GM19455 (cell line): Measurements from ENCODE around the gene CDK19.
"Not testable (repeated sequence)": the region's sequence is repeated elsewhere in the genome, so short reads cannot be mapped to it uniquely, and the experiment has no call there.

ENCODE experiments used
- ATAC-seq: cut with Tn5 transposase; IDR thresholded peaks from one replicate; pipeline ENCODE4 v1.9.1; 2021; ENCODE audit not compliant: unreplicated experiment

Gene CDK19

DNA sequence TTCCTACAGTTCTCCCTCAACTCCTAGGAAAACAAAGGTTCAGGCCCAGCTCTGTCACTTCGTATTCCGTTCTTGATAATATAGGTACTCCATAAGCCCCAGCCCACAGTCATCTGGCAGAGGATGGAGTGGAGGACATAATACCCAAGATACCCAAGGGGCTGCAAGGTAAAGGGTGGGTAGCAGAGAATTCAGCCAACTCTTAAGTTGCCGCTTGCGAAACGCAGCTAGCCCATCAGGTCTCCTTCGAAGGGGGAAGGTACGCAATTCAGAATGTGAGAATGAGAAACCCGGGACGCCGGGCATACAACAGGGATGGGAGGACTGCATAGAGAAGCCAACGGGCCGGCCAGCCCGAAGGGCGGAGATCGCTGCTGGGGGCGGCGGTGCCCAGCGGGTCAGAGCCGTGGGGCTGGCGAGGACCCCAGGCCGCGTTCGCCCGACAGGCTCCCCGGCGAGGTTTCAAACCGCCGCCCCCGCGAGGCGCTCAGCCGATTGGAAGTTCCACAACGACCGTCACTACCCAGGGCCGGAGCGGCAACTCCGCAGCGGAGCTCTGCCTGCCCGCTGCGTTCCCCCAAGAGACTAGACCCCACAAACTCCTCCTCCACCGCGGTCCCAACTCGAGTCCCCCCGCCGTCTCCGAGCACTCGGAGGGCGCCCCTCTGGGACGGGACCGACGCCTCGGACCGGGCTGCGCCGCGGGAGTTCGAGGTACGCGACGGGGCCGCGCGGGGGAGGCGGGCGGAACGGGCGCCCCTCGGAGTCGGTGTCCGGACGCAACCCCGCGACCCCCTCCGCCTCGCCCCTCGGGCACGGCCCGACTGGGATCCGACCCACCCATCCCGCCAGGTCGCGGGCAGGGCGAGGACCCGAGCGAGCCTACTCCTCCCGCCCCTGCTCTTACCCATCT lies 911 bp downstream of the CDK19 start:
- peak; percentile 11 for ATAC-seq

DNA sequence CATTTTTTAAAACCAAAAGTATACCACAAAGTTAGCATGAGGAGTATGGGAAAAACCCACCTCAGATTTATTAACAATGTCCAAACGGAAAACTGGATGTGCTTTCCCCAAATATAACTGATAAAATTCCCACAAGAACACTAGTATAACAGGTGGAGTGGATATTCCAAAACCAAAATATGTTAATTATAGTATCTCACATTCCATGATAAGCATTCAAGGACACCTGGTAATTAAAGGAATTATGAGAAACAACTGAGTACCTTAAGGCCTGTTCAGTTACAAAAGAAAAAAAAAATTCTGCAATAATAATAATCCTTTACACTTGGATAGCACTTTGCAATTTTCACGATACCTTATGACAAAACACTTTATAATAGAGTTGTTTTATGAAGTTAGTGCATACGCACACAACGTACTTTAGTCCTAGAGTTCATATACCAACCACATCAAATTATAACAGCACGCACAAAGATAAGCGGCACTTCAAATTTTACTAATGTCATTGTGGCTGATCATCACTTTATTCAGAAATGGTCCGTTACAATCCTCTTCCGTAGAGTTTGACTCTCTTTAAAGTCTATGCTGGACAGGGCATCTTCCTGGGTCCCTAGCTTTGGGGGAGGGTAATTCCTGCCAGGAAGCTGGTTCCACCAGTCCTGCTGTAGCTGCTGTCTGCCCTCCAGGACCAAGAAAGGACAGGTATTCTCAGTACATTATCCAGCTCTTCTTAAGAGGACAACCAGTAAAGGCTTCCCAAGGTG lies 1.7 kb downstream of the CDK19 start:
- ATAC-seq, result no peak

DNA sequence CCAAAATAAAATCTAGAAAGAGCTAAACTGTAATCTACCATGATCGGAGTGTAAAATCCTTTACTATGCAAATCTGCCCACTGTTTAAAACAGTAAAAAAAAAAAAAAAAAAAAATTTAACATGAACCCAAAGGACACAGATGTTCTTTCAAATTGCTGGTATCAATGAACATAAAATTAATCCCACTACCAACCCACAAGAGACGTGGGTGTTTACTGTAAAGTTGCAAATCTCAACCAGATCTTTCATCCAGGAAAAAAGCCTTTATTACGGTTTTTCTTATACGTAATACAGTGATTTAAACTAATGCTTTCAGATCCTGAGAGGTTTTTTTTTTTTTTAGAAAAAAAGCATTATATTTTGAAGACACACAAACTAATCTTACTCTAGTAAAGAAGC lies 2.5 kb downstream of the CDK19 start:
- no peak for ATAC-seq

DNA sequence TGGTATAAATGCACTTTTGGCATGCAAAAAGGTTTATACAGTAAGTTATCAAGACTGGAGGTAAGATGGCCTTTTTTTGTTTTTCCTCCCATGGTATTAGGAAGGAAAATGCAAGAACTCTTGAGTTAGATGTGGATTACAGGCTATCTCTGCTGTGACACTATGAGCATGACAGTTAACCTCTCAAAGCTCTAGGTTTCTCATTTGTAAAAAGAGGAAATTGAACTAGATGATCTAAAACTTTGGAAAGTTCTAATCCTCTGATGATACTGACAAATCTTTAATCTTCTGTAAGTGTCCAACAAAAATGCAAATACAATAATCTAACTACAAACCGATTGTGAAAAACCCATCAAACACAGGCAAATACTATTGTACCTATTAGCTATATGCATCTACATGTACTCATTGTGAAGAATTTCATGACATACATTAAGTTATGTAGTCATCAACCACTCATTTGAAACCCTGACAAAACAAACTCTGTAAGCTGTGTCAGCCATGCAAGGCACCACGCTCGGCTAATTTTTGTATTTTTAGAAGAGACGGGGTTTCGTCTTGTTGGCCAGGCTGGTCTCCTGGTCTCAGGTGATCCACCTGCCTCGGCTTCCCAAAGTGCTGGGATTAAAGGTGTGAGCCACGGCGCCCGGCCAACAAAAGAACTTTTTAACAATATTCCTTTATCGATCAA lies 4.2 kb downstream of the CDK19 start:
- no peak for ATAC-seq

DNA sequence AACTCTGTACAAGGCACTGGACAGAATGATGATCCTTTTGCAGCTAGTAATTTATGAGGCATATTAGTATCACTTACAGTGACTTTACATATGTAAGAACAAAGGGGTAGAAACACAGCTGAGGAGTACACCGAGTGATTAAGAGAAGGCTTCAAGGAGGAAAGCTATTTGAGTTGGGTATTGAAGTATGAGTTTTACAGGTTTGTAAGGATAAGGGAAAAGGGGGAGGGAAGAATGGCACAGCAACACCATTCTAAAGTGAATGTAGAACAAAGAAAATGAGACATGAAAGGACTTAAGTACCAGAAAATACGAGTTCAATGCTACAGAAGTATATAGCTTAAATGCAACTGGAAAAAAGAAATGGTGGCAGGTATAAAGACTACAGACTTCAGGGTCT lies 5.5 kb downstream of the CDK19 start:
- ATAC-seq, result no peak

DNA sequence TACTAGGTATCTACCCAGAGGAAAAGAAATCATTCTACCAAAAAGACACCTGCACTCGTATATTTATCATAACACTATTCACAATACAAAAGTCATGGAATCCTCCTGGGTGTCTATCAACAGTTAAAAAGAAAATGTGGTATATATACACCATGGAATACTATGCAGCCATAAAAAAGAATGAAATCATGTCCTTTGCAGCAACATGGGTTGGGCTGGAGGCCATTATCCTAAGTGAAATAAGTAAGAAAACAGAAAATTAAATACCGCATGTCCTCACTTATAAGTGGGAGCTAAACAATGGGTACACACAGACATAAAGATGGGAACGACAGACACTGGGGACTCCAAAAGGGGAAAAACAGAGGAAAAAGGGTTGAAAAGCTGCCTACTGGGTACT lies 13.1 kb downstream of the CDK19 start:
- not testable (repeated sequence) for ATAC-seq

DNA sequence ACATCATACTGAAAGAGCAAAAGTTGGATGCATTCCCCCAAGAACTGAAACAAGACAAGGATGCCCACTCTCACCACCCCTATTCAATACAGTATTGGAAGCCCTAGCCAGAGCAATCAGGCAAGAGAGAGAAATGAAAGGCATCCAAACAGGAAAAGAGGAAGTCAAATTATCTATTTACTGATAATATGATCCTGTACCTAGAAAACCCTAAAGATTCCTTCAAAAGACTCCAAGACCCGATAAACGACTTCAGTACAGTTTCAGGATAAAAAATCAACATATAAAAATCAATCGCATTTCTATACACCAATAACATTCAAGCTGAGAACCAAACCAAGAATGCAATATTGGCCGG lies 14.5 kb downstream of the CDK19 start:
- ATAC-seq, result no peak

DNA sequence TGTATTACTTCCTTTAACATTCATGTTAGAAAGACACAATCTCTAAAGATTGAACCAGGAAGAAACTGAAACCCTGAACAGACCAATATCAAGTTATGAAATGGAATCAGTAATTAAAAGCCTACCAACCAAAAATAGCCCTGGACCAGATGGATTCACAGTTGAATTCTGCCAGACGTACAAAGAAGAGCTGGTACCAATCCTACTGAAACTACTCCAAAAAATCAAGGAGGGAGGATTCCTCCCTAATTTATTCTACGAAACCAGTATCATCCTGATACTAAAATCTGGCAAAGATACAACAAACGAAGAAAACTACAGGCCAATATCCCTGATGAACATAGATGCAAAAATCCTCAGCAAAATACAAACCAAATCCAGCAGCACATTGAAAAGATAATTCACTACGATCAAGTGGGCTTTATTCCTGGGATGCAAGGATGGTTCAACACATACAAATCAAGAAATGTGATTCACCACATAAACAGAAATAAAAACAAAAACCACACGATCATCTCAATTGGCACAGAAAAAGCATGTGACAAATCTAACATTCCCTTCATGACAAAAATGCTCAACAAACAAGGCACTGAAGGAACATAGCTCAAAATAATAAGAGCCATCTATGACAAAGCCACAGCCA lies 15.0 kb downstream of the CDK19 start:
- no peak for ATAC-seq

DNA sequence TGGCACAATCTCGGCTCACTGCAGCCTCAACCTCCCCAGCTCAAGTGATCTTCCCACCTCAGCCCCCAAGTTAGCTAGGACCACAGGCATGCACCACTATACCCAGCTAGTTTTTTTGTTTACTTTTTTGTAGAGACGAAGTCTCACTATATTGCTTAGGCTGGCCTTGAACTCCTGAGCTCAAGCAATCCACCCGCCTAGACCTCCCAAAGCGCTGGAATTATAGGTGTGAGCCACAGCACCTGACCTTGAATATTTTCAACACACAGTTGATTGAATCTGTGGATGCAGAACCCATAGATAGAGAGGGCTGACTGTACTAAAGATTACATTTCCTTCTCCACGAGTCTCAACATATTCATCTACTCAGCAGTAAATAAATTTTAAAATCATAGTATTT lies 15.6 kb downstream of the CDK19 start:
- ATAC-seq, result no peak

DNA sequence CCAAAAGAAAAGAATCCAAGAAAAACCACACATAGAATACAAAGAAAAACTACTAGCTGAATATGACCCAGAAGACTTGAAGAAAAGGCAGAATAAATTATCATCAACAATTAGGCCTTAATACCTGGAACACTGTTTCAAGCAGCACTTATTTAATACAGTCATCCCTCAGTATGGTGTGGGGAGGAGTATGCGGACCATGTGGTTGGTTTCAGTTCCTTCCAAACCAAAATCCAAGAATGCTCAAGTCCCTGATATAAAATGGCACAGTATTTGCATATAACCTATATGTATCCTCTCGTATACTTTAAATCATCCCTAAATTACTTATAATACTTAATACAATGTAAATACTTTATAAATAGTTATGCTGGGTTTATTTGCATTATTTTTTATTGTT lies 16.1 kb downstream of the CDK19 start:
- no peak for ATAC-seq

DNA sequence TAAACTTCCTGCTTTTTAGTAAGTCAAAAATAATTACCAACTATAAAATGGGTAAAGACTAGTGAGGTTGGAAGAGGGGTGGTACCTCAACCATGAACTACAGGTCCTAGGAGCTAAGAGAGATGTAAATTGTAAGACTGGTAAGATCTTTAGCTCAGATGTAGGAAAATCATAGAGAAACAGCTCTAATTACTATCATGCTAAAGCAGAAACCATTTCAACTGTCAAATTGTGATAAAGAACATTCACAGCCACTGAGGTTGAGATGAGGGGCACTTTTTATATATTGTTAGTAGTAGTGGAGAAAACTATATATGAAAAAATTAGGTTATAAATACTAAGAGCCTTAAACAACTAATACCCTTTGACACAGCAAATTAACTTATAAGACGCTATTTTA lies 20.0 kb downstream of the CDK19 start:
- ATAC-seq, result no peak

DNA sequence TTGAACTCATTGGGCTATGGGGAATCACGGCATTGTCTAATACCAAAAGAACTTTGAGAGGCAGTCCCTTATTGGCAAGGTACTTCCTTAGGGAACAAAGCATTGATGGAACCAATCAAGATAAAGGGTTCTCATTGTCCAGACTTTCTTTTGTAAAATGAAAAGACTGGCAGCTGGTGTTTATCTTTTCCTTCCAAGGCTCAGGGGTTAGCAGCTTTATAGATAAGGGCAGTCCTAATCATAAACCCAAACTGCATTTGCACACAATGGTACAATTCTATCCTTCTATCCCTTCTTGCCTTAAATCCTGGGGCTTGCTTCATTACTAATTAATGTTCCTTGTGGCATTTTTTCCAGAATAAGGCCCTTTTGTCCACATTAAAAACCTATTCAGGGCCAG lies 28.6 kb downstream of the CDK19 start:
- no peak for ATAC-seq

DNA sequence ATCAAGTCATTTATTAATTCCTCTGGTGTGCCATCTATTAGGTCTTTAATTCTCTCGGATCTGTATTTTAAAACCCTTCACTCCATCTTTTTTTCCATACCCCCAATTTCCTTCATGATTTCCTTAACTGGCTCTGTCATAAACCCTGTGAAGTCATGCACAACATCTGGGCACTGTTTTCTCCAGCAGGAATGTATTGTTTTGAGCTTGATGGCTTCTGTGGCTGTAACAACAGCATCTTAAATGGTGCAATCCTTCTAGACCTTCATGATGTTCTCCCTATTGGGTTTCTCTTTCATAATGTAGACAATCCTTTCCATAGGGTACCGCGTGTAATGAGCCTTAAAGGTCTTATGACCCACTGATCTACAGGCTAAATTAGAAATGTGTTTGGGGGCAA lies 29.0 kb downstream of the CDK19 start:
- ATAC-seq, result no peak

DNA sequence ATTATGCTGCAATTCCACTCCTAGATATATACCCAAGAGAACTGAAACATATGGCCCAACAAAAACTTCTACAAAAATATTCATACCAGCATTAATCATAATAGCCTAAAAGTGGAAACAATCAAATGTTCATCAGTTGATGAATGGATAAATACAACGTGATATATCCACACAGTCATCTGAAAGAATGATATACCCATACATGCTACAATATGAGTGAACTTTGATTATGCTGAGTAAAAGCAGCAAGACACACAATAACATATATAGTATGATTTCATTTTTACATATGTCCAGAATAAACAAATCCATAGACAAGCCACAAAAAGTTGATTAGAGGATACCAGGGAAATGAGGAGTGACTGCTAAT lies 30.7 kb downstream of the CDK19 start:
- ATAC-seq, result no peak

DNA sequence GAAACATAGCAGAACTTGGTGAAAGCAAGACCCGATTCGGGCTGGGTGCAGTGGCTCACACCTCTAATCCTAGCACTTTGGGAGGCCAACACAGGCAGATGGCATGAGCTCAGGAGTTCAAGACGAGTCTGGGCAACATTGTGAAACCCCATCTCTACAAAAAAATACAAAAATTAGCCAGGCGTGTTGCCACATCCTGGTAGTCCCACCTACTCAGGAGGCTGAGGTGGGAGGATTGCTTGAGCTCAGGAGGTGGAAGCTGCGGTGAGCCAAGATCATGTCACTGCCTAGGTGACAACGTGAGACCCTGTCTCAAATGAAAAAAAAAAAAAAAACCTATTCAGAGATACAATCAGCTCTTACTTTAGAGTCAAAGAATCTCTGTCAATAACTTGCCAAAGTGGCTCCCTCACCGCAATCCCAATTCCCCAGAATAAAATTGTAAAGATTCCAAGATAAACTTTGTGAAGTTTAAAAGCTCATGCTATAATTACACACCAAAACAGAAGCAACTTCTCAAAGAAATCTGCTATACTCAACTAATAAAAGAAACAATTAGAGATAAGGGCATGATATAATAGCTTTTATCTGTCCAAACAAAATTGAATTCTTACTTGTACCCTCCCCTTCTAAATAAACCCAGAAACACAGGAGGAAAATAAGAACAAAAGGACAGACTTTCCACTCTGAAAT lies 33.6 kb downstream of the CDK19 start:
- ATAC-seq, result no peak

DNA sequence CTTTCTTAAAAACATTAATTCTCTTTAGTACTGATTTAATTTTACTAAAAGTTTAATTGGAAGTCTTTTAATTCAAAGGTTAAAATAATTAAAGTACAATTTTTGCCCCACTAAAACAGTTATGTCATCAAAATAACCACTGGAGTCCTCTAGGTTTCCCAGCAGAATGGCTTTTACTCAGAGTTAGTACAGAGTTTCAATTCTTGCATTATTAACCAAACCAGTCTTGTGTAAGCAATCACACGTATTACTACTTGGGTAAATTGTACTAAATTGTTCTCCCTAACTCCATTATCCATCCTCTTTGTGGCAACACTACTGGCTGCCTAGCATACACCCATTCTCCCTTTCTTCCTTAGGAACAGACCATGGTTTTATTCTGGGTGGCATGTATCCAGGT lies 36.9 kb downstream of the CDK19 start:
- no peak for ATAC-seq

DNA sequence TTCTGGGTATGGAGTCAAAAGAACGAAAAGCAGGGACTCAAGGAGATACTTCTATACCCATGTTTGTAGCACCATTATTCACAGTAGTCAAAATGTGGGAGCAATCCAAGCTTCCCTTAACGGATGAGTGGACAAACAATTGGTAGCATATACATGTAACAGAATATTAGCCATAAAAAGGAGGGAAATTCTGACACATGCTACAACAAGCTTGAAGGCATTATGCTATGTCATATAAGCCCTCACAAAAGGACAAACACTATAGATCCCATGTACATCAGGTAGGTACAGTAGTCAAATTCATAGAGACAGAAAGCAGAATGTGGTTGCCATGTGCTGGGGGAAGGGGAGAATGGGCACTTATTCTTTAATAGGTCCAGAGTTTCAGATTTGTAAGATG lies 37.6 kb downstream of the CDK19 start:
- ATAC-seq, result no peak

DNA sequence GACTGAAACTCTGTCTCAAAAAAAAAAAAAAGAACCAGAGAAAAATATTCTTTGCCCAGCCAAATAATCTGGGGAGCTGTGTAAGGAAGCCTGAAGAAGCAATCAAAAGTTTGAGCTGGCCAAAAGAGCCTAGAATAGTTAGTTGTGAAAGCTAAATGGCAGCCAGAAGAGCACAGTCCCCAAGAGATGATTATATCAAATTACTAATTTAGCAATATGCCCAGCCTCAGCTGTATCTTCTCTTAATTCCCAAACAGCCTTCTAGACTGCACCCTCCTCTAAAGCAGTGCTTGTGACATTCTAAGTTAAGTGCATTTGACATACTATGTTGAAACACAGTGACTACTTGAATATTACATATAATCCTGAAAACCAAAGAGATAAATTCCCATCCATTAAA lies 38.9 kb downstream of the CDK19 start:
- no peak for ATAC-seq

DNA sequence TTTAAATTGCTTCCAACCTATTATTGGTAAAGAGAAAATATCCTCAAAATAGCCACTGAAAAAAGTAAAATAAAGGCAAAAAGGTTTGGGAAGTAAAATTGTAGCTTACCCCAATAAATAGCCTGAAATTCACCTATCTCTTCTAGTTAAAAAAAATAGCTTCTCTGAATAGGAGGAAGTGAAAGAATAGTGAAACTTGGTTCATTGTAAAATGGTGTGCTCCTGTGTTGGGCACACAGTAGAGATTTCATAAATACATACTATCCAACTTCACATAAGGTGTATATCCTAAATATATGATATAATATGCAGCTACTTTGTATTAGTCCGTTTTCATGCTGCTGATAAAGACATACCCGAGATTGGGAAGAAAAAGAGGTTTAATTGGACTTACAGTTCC lies 45.3 kb downstream of the CDK19 start:
- no peak for ATAC-seq

DNA sequence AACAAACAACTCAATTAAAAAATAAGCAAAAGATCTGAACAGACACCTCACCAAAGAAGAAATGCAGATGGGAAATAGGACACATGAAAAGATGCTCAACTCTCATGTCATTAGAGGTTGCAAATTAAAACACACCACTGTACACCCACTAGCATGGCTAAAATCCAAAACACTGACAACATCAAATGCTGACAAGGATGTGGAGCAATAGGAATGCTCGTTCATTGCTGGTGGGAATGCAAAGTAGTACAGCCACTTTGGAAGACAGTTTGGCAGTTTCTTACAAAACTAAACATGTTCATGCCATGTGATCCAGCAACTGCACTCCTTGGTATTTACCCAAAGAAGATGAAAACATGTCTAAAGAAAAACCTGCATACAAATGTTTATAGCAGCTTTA lies 47.2 kb downstream of the CDK19 start:
- ATAC-seq, result no peak

DNA sequence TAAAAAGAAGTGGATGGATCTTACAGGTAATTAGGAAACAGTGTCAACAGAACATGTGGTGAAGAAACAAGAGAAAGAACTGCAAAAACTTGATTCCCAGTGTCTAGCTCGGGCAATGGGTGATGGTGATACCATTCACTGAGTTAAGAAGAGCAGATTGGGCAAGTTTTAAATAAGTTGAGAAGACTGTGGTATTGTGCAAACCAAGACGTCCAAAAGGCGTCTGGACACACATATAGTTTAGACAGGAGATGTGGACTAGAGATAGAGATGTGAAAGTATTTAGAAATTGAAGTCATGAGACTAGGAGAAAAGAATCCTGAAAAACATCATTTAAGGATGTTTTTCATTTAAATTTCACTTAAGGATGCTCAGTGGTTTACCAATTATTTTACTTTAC lies 53.9 kb downstream of the CDK19 start:
- ATAC-seq, result no peak
